OCI-LY3 (cell line): Measurements from ENCODE around the gene PCP4L1.

Experiments
- H2AFZ ChIP-seq: fragments of 200-600, 300-600 bp; shearing (Covaris generic); 2 replicates; pipeline ENCODE4 v1.6.0; 2014; ENCODE audit warnings: antibody characterized with exemption, low read depth, low read length
- H3K27ac ChIP-seq: fragments of 200-600, 300-600 bp; sonication (generic); 2 replicates; pipeline ENCODE4 v1.5.1; 2014; ENCODE audit warnings: mild to moderate bottlenecking, low read length, moderate library complexity, mixed read lengths
- H3K27me3 ChIP-seq: fragments of 200-600, 300-600 bp; sonication (generic); 2 replicates; pipeline ENCODE4 v1.6.1; 2014; ENCODE audit warnings: low read depth, low read length, mixed read lengths
- H3K36me3 ChIP-seq: fragments of 200-600, 300-600 bp; sonication (generic); replicated peaks from 2 replicates; pipeline ENCODE3; 2014; ENCODE audit warnings: low read depth, low read length, mixed read lengths
- H3K4me1 ChIP-seq: fragments of 300-600, 200-600 bp; sonication (generic); 2 replicates; pipeline ENCODE4 v1.6.1; 2014; ENCODE audit warnings: low read length, mixed read lengths
- H3K4me2 ChIP-seq: fragments of 200-600, 300-600 bp; sonication (generic); 2 replicates; pipeline ENCODE4 v1.6.1; 2014; ENCODE audit warnings: low read length, mixed read lengths
- H3K4me3 ChIP-seq: fragments of 300-600, 200-600 bp; sonication (generic); 2 replicates; pipeline ENCODE4 v1.5.1; 2014; ENCODE audit warnings: antibody characterized with exemption, mild to moderate bottlenecking, low read length, moderate library complexity
- H3K79me2 ChIP-seq: fragments of 300-600, 200-600 bp; shearing (Covaris generic); 2 replicates; pipeline ENCODE4 v1.6.1; 2014; ENCODE audit warnings: mild to moderate bottlenecking, low read length, mixed read lengths
- H3K9ac ChIP-seq: fragments of 300-600, 200-600 bp; shearing (Covaris generic); 2 replicates; pipeline ENCODE4 v1.6.0; 2014; ENCODE audit warnings: mild to moderate bottlenecking, low read length, moderate library complexity
- H3K9me3 ChIP-seq: fragments of 200-600, 300-600 bp; shearing (Covaris generic); 2 replicates; pipeline ENCODE4 v1.6.1; 2014; ENCODE audit warnings: low read length, mixed read lengths; ENCODE audit not compliant: insufficient read depth
- H4K20me1 ChIP-seq: fragments of 200-600, 300-600 bp; sonication (generic); 2 replicates; pipeline ENCODE4 v1.6.1; 2016; ENCODE audit warnings: low read length, mixed read lengths; ENCODE audit not compliant: insufficient read depth
- CTCF ChIP-seq: fragments of 200-600, 300-600 bp; sonication (generic); IDR thresholded peaks from 2 replicates; pipeline ENCODE4 v1.5.1; 2014; ENCODE audit warnings: antibody characterized with exemption, low read length, low read depth
- EZH2phosphoT487 ChIP-seq: fragments of 200-600 bp; shearing (Covaris generic); IDR thresholded peaks from 2 replicates; pipeline ENCODE4 v1.6.1; 2018; ENCODE audit warnings: antibody characterized with exemption, mixed run types, low read depth

PCP4L1 gene

GRCh38 chr1:161216945-161217712 lies 41.4 kb upstream of the PCP4L1 start:
- TF ChIP-seq CTCF: no peak
- TF ChIP-seq EZH2phosphoT487: no peak
- Histone ChIP-seq H3K79me2 (no peaks in the 10 kb centered on the region), H3K4me3 (no peak overlapping the region), H3K27me3 (no peaks in the 10 kb centered on the region), H3K27ac (no peak overlapping the region), H3K9me3 (no peaks in the 10 kb centered on the region), H4K20me1 (no peaks in the 10 kb centered on the region), H3K9ac (no peak overlapping the region), H3K36me3 (peaks cover 23% of the 10 kb centered on the region), H3K4me1 (peaks cover 5% of the 10 kb centered on the region), H2AFZ (no peak overlapping the region), H3K4me2 (no peak overlapping the region)

- Histone ChIP-seq H3K36me3 (peaks cover 20% of the 10 kb centered on the region), H2AFZ (no peak overlapping the region), H3K4me3 (no peak overlapping the region), H3K27ac (no peak overlapping the region), H3K4me2 (no peak overlapping the region), H3K79me2 (no peaks in the 10 kb centered on the region), H3K9ac (no peak overlapping the region), H3K4me1 (peaks cover 5% of the 10 kb centered on the region), H3K27me3 (no peaks in the 10 kb centered on the region), H4K20me1 (no peaks in the 10 kb centered on the region), H3K9me3 (no peaks in the 10 kb centered on the region)
- TF ChIP-seq EZH2phosphoT487 (no peak), CTCF (no peak)
Measured at GRCh38 chr1:161217831-161218230, 40.7 kb upstream of the PCP4L1 start.

GRCh38 chr1:161218301-161219077 lies 40.1 kb upstream of the PCP4L1 start:
- H3K4me2 ChIP-seq: no peak overlapping the region
- H3K27me3 ChIP-seq: no peaks in the 10 kb centered on the region
- no peaks in the 10 kb centered on the region for H4K20me1 ChIP-seq
- H3K4me3 ChIP-seq: no peak overlapping the region
- no peak overlapping the region for H3K9ac ChIP-seq
- TF ChIP-seq CTCF (no peak), EZH2phosphoT487 (no peak)
- no peaks in the 10 kb centered on the region for H3K9me3 ChIP-seq
- H2AFZ ChIP-seq: no peak overlapping the region
- no peak overlapping the region for H3K27ac ChIP-seq
- H3K36me3 ChIP-seq: peaks cover 16% of the 10 kb centered on the region
- no peaks in the 10 kb centered on the region for H3K79me2 ChIP-seq
- peaks cover 5% of the 10 kb centered on the region for H3K4me1 ChIP-seq
